WTC11 (cell line): ENCODE measurements around the gene MMP11. TPM values are rescaled to one million over a fixed set of nuclear protein-coding genes. Genes with fewer than 3 reads are reported as not detected.

Experiments
- ATAC-seq: fragments of 200-7000 bp; cut with Tn5 transposase; 2 replicates; pipeline ENCODE4 v1.10.0; 2021; ENCODE audit warnings: mild to moderate bottlenecking, moderate library complexity
- CTCF ChIA-PET: fragments of 300-600 bp; sonication (Branson Sonifier 250); formaldehyde crosslinking; loops from one replicate; lab custom pipeline; 2021; ENCODE audit warnings: antibody characterized with exemption; lab: Charles Lee
- POLR2A ChIA-PET: fragments of 350-600 bp; sonication (Branson Sonifier 250); formaldehyde crosslinking; loops from one replicate; lab custom pipeline; 2021; ENCODE audit warnings: antibody characterized with exemption; lab: Charles Lee
- DNase-seq: peaks from one replicate; pipeline ENCODE4 v3.0.0; 2021; ENCODE audit warnings: low spot score
- H3K27ac Mint-ChIP-seq: 2 replicates; pipeline ENCODE4 v1.8.0; 2021; ENCODE audit warnings: mixed read lengths
- H3K27me3 Mint-ChIP-seq: 2 replicates; pipeline ENCODE4 v1.8.0; 2021; ENCODE audit warnings: low read depth, mild to moderate bottlenecking, moderate library complexity, mixed read lengths
- H3K36me3 Mint-ChIP-seq: 2 replicates; pipeline ENCODE4 v1.8.0; 2021; ENCODE audit warnings: mixed read lengths
- H3K4me1 Mint-ChIP-seq: 2 replicates; pipeline ENCODE4 v1.8.0; 2022; ENCODE audit warnings: mixed read lengths
- H3K4me3 Mint-ChIP-seq: 2 replicates; pipeline ENCODE4 v1.8.0; 2021; ENCODE audit warnings: mild to moderate bottlenecking, moderate library complexity, mixed read lengths
- H3K9me3 Mint-ChIP-seq: 2 replicates; pipeline ENCODE4 v1.8.0; 2021; ENCODE audit warnings: mixed read lengths
- SMAD4 ChIP-seq: sonication (generic); formaldehyde crosslinking; IDR thresholded peaks from 2 replicates; pipeline ENCODE4 v1.8.0; 2022; ENCODE audit warnings: mild to moderate bottlenecking, missing genetic modification reagents
- total RNA-seq: library from RNA; stranded (reverse); gene quantifications from 3 replicates; pipeline ENCODE4 v1.2.3, GENCODE V29; 2021
- TF ChIP-seq, protein P1 (sequence below): sonication (generic); formaldehyde crosslinking; IDR thresholded peaks from 2 replicates; pipeline ENCODE4 v1.8.1; 2023; ENCODE audit warnings: mild to moderate bottlenecking, missing genetic modification reagents, borderline replicate concordance

MMP11 gene
- total RNA-seq, 1 experiment from 2014 or later = 16.5 TPM

- no peak for ATAC-seq
- POLR2A ChIA-PET = no interaction called here
- no peaks in the 10 kb centered on the region for H3K9me3 Mint-ChIP-seq
- DNase-seq = no peak
- no peak overlapping the region for H3K27ac Mint-ChIP-seq
- peaks cover 8% of the 10 kb centered on the region for H3K4me1 Mint-ChIP-seq
- H3K36me3 Mint-ChIP-seq = peaks cover 25% of the 10 kb centered on the region
- H3K4me3 Mint-ChIP-seq = no peak overlapping the region
- H3K27me3 Mint-ChIP-seq = no peaks in the 10 kb centered on the region
- CTCF ChIA-PET = interaction anchor here (0.6 to 3.0 kb wide), 2 partner anchors 16 to 55 kb away, joined by 3 to 17 read pairs; no protein-coding TSS in a partner anchor
- no peak for TF ChIP-seq SMAD4
- TF ChIP-seq, protein P1, sequence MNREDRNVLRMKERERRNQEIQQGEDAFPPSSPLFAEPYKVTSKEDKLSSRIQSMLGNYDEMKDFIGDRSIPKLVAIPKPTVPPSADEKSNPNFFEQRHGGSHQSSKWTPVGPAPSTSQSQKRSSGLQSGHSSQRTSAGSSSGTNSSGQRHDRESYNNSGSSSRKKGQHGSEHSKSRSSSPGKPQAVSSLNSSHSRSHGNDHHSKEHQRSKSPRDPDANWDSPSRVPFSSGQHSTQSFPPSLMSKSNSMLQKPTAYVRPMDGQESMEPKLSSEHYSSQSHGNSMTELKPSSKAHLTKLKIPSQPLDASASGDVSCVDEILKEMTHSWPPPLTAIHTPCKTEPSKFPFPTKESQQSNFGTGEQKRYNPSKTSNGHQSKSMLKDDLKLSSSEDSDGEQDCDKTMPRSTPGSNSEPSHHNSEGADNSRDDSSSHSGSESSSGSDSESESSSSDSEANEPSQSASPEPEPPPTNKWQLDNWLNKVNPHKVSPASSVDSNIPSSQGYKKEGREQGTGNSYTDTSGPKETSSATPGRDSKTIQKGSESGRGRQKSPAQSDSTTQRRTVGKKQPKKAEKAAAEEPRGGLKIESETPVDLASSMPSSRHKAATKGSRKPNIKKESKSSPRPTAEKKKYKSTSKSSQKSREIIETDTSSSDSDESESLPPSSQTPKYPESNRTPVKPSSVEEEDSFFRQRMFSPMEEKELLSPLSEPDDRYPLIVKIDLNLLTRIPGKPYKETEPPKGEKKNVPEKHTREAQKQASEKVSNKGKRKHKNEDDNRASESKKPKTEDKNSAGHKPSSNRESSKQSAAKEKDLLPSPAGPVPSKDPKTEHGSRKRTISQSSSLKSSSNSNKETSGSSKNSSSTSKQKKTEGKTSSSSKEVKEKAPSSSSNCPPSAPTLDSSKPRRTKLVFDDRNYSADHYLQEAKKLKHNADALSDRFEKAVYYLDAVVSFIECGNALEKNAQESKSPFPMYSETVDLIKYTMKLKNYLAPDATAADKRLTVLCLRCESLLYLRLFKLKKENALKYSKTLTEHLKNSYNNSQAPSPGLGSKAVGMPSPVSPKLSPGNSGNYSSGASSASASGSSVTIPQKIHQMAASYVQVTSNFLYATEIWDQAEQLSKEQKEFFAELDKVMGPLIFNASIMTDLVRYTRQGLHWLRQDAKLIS (CRISPR knock-in tag) = no peak
Observed at GRCh38 chr22:23833017-23833751, 60.5 kb downstream of the MMP11 start.

Other genes with a start within 250 kb of the MMP11 start
- not detected in 3 replicates for gene IGLL1, start 192.6 kb upstream of the MMP11 start, total RNA-seq
- 0.21 to 0.32 TPM (median 0.26 TPM) in 3 replicates for gene DRICH1, start 140.5 kb upstream of the MMP11 start, total RNA-seq
- gene RGL4, start 81.8 kb upstream of the MMP11 start, total RNA-seq = 0.05 TPM in 1 of 3 replicates, not detected in the others
- gene ZNF70, start 21.7 kb upstream of the MMP11 start, total RNA-seq = 3.3 to 3.6 TPM (median 3.3 TPM) in 3 replicates
- gene VPREB3, start 18.4 kb upstream of the MMP11 start, total RNA-seq = 0.81 to 1.3 TPM (median 0.87 TPM) in 3 replicates
- 2.7 to 3.6 TPM (median 3.5 TPM) in 3 replicates for gene C22orf15, start 9.9 kb upstream of the MMP11 start, total RNA-seq
- gene CHCHD10, start 4.9 kb upstream of the MMP11 start, total RNA-seq = 170 to 198 TPM (median 171 TPM) in 3 replicates
- 135 to 149 TPM (median 146 TPM) in 3 replicates for gene SMARCB1, start 14.1 kb downstream of the MMP11 start, total RNA-seq
- 10.9 to 12.5 TPM (median 11.3 TPM) in 3 replicates for gene DERL3, start 66.2 kb downstream of the MMP11 start, total RNA-seq
- gene SLC2A11, start 85.0 kb downstream of the MMP11 start, total RNA-seq = 17.2 to 21.1 TPM (median 19.9 TPM) in 3 replicates
- gene MIF, start 121.5 kb downstream of the MMP11 start, total RNA-seq = 1,424 to 1,978 TPM (median 1,885 TPM) in 3 replicates
- 16.6 to 23.2 TPM (median 19.8 TPM) in 3 replicates for gene GSTT2B, start 188.3 kb downstream of the MMP11 start, total RNA-seq
- gene DDTL, start 194.0 kb downstream of the MMP11 start, total RNA-seq = 3.6 to 5.8 TPM (median 3.6 TPM) in 3 replicates
- gene DDT, start 201.6 kb downstream of the MMP11 start, total RNA-seq = 194 to 238 TPM (median 205 TPM) in 3 replicates
- gene GSTT2, start 207.3 kb downstream of the MMP11 start, total RNA-seq = 0.50 to 1.2 TPM (median 1.1 TPM) in 3 replicates
- gene GSTT4, start 232.6 kb downstream of the MMP11 start, total RNA-seq = not detected in 3 replicates
- 72.5 to 79.2 TPM (median 79.0 TPM) in 3 replicates for gene CABIN1, start 238.5 kb downstream of the MMP11 start, total RNA-seq